Neural progenitor cell (in vitro differentiated cells): Measurements from ENCODE around the gene ILKAP. TPM values are rescaled to one million over a fixed set of nuclear protein-coding genes. Genes with fewer than 3 reads are reported as not detected.

Source experiments
- DNase-seq: peaks from one replicate; pipeline ENCODE4 v3.0.0-alpha.2; 2016; ENCODE audit warnings: low spot score
- H2AFZ ChIP-seq: fragments of 200-600 bp; sonication (generic); replicated peaks from 2 replicates; pipeline ENCODE4 v1.6.1; 2016; ENCODE audit warnings: antibody characterized with exemption
- H3F3A ChIP-seq: fragments of 200-600 bp; sonication (generic); 2 replicates; pipeline ENCODE4 v1.6.1; 2016; ENCODE audit warnings: antibody characterized with exemption, low read depth
- H3K27ac ChIP-seq: fragments of 200-600 bp; sonication (generic); 2 replicates; pipeline ENCODE4 v1.5.1; 2016; ENCODE audit warnings: mild to moderate bottlenecking
- H3K27me3 ChIP-seq: fragments of 200-600 bp; sonication (generic); 2 replicates; pipeline ENCODE4 v1.6.1; 2016; ENCODE audit warnings: mild to moderate bottlenecking, moderate library complexity
- H3K36me3 ChIP-seq: fragments of 200-600 bp; sonication (generic); 2 replicates; pipeline ENCODE4 v1.5.1; 2016
- H3K4me1 ChIP-seq: fragments of 200-600 bp; sonication (generic); 2 replicates; pipeline ENCODE4 v1.6.1; 2016; ENCODE audit warnings: mixed run types
- H3K4me2 ChIP-seq: fragments of 200-600 bp; sonication (generic); 2 replicates; pipeline ENCODE4 v1.6.1; 2016
- H3K4me3 ChIP-seq: fragments of 200-600 bp; sonication (generic); 2 replicates; pipeline ENCODE4 v1.5.1; 2016
- H3K79me2 ChIP-seq: fragments of 200-600 bp; sonication (generic); 2 replicates; pipeline ENCODE4 v1.6.1; 2016; ENCODE audit warnings: low read depth
- H3K9ac ChIP-seq: fragments of 200-600 bp; sonication (generic); 2 replicates; pipeline ENCODE4 v1.6.1; 2016
- H3K9me3 ChIP-seq: fragments of 200-600 bp; sonication (generic); 2 replicates; pipeline ENCODE4 v1.5.1; 2016; ENCODE audit warnings: low read depth
- H4K20me1 ChIP-seq: fragments of 200-600 bp; sonication (generic); 2 replicates; pipeline ENCODE4 v1.6.1; 2016; ENCODE audit warnings: low read depth
- H3K27ac Mint-ChIP-seq: 3 replicates; pipeline ENCODE4 v1.8.0; 2021; ENCODE audit warnings: mixed read lengths
- H3K27me3 Mint-ChIP-seq: 2 replicates; pipeline ENCODE4 v1.8.0; 2022; ENCODE audit warnings: low read depth, mild to moderate bottlenecking, inconsistent platforms, moderate library complexity, mixed read lengths; ENCODE audit not compliant: insufficient read depth
- H3K36me3 Mint-ChIP-seq: 3 replicates; pipeline ENCODE4 v1.8.0; 2021; ENCODE audit warnings: mixed read lengths
- H3K4me1 Mint-ChIP-seq: 3 replicates; pipeline ENCODE4 v1.8.0; 2021; ENCODE audit warnings: mixed read lengths
- H3K4me3 Mint-ChIP-seq: 3 replicates; pipeline ENCODE4 v1.8.0; 2021; ENCODE audit warnings: mild to moderate bottlenecking, moderate library complexity, mixed read lengths
- H3K9me3 Mint-ChIP-seq: 3 replicates; pipeline ENCODE4 v1.8.0; 2020; ENCODE audit warnings: mixed read lengths
- EZH2 ChIP-seq: fragments of 200-600 bp; sonication (generic); IDR thresholded peaks from 2 replicates; pipeline ENCODE4 v1.6.1; 2017; ENCODE audit warnings: antibody characterized with exemption, mild to moderate bottlenecking, moderate library complexity
- EZH2phosphoT487 ChIP-seq: fragments of 200-600 bp; sonication (generic); IDR thresholded peaks from 2 replicates; pipeline ENCODE4 v1.6.1; 2017; ENCODE audit warnings: antibody characterized with exemption
- total RNA-seq: library from RNA; depleted of rRNA; stranded (reverse); fragments of >200 nt; gene quantifications from 2 replicates; pipeline ENCODE4 v1.2.3, GENCODE V29; 2015; ENCODE audit warnings: low replicate concordance
- TF ChIP-seq, protein P1 (sequence below): fragments of 200-600 bp; sonication (generic); IDR thresholded peaks from 2 replicates; pipeline ENCODE4 v1.5.1; 2017; ENCODE audit warnings: antibody characterized with exemption, mild to moderate bottlenecking

ILKAP gene
- total RNA-seq, 1 donor from 2014 or later = 19.0 TPM

DNA sequence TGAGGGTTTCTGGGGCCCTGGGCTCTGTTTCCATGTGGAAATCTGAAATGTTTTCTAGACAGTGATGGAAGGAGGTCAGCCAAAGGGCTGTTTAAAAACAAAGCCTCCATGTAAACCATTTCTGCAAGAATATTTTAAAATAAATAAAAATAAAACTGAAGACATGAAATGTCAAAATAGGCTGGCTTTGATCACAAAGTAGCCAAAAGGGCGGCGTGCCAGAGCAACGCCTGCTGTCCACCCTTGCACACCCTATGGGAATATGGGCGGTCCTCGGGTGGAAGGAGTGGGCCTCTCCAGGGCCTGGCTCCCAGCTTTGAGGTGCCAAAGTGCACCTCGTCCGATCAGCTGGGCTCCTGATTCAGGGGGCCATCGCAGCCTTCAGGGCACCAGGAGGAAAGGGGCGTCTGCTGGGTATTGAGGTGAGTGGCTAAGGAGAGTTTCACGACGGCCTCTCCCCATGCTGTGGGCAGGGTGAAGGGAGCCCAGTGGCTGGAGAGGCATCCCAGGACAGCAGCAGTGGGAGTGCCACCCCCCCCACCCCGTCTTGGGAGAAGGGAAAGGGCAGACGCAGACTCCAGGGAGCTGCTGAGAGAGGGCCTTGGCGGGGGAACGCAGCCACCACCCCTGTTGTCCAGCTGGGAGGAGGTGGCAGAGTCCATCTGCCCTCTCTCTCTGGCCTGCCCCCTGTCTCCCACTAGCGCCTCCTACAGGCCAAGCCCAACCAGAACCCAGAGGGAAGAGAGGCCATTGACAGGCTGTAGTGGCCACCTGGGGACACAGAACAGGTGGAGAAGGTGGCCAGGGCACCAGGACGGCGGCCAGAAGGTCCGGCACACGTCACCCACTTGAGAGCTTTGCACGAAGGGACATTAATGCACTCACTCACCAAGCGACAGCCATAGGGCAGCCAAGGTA is 50.5 kb downstream of the ILKAP start:
- Mint-ChIP-seq H3K27ac (no peak overlapping the region), H3K4me1 (peaks cover 16% of the 10 kb centered on the region), H3K36me3 (no peaks in the 10 kb centered on the region), H3K4me3 (no peak overlapping the region), H3K9me3 (peaks cover 3% of the 10 kb centered on the region), H3K27me3 (peaks cover 14% of the 10 kb centered on the region)
- Histone ChIP-seq H3K4me3 (no peak overlapping the region), H3K79me2 (no peaks in the 10 kb centered on the region), H3K4me2 (no peak overlapping the region), H3K9ac (no peak overlapping the region), H3K27ac (no peak overlapping the region), H3K4me1 (peaks cover 13% of the 10 kb centered on the region), H3K36me3 (no peaks in the 10 kb centered on the region), H4K20me1 (no peaks in the 10 kb centered on the region), H3K27me3 (peaks cover 15% of the 10 kb centered on the region), H2AFZ (no peak overlapping the region), H3K9me3 (no peaks in the 10 kb centered on the region), H3F3A (peaks cover 7% of the 10 kb centered on the region)
- TF ChIP-seq, protein P1, sequence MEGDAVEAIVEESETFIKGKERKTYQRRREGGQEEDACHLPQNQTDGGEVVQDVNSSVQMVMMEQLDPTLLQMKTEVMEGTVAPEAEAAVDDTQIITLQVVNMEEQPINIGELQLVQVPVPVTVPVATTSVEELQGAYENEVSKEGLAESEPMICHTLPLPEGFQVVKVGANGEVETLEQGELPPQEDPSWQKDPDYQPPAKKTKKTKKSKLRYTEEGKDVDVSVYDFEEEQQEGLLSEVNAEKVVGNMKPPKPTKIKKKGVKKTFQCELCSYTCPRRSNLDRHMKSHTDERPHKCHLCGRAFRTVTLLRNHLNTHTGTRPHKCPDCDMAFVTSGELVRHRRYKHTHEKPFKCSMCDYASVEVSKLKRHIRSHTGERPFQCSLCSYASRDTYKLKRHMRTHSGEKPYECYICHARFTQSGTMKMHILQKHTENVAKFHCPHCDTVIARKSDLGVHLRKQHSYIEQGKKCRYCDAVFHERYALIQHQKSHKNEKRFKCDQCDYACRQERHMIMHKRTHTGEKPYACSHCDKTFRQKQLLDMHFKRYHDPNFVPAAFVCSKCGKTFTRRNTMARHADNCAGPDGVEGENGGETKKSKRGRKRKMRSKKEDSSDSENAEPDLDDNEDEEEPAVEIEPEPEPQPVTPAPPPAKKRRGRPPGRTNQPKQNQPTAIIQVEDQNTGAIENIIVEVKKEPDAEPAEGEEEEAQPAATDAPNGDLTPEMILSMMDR = peak; percentile 20
- TF ChIP-seq EZH2phosphoT487 = no peak
- TF ChIP-seq EZH2 = no peak
- no peak for DNase-seq

DNA sequence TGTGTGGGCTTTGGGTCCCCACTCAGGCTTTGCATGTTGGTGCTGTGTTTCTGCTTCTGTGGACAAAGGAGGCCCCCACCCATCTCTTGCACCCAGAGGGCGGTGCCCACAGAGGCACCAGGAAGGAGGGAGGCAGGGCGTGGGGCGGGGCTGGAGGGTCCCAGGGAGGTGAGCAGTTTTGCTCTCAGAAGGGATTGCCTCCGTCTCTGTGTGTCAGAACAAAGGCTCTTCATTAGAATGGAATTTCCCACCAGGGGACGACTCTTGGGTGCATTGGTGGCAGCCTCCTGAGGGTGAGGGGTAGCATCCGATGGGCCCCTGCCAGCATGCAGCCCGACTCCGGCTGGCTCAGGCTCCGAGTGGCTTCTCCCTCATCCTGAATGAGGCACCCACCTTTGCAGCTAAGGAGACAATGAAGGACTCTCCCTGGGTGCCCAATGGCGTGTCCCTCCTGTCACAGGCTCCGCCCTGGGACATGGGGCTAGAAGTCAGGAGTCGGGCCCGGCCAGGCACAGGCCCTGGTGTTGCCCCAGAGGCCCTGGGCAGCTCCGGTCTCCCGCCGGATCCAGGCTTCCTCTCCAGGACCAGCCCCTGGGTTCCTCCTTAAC is 51.8 kb downstream of the ILKAP start:
- no peak for DNase-seq

DNA sequence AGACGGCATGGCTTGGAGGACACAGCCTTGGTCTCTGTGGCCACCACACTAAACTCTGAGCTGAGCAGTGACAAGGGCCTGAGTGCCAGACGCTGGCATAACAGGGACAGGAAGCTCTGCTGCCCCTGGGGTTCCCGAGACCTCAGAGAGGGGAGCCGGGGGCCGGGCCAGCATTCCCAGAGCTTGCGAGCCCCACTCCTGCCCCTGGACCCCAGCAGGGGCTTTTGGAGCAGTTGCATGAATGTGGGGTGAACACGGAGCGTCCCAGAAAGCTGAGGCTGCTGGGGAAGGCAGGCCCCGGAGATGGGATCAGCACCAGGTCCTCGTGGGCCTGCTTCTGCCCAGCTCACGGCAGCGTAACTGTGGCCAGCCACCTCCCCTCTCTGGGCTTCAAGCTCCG is 52.3 kb downstream of the ILKAP start:
- Histone ChIP-seq H3K79me2 (no peaks in the 10 kb centered on the region), H3K4me2 (no peak overlapping the region), H3K9me3 (no peaks in the 10 kb centered on the region), H2AFZ (peak overlapping the region; percentile 76), H3F3A (no peaks in the 10 kb centered on the region), H3K36me3 (no peaks in the 10 kb centered on the region), H3K27ac (no peak overlapping the region), H3K9ac (no peak overlapping the region), H3K27me3 (no peaks in the 10 kb centered on the region), H3K4me1 (peaks cover 10% of the 10 kb centered on the region), H4K20me1 (no peaks in the 10 kb centered on the region), H3K4me3 (no peak overlapping the region)
- Mint-ChIP-seq H3K27me3 (peaks cover 10% of the 10 kb centered on the region), H3K4me1 (peaks cover 16% of the 10 kb centered on the region), H3K27ac (no peak overlapping the region), H3K4me3 (no peak overlapping the region), H3K9me3 (peaks cover 3% of the 10 kb centered on the region), H3K36me3 (no peaks in the 10 kb centered on the region)
- TF ChIP-seq, protein P1 = no peak
- TF ChIP-seq EZH2phosphoT487 (no peak), EZH2 (no peak)
- no peak for DNase-seq

More for the DNA sequence above, 51.8 kb downstream of the ILKAP start:
- Histone ChIP-seq H3K4me1 (peaks cover 10% of the 10 kb centered on the region), H3K79me2 (no peaks in the 10 kb centered on the region), H3K36me3 (no peaks in the 10 kb centered on the region), H3K9ac (no peak overlapping the region), H3K27me3 (peaks cover 4% of the 10 kb centered on the region), H3F3A (no peaks in the 10 kb centered on the region), H2AFZ (peak overlapping the region; percentile 76), H3K27ac (no peak overlapping the region), H3K4me2 (peak overlapping the region; percentile 22), H3K4me3 (no peak overlapping the region), H4K20me1 (no peaks in the 10 kb centered on the region), H3K9me3 (no peaks in the 10 kb centered on the region)
- no peaks in the 10 kb centered on the region for H3K36me3 Mint-ChIP-seq
- peaks cover 16% of the 10 kb centered on the region for H3K4me1 Mint-ChIP-seq
- H3K4me3 Mint-ChIP-seq = no peak overlapping the region
- peaks cover 12% of the 10 kb centered on the region for H3K27me3 Mint-ChIP-seq
- no peak for TF ChIP-seq EZH2
- TF ChIP-seq, protein P1 = no peak
- no peak for TF ChIP-seq EZH2phosphoT487
- H3K27ac Mint-ChIP-seq = no peak overlapping the region
- H3K9me3 Mint-ChIP-seq = peaks cover 3% of the 10 kb centered on the region
